Neural cell (in vitro differentiated cells): Measurements from ENCODE around the gene SUPT3H. TPM values are rescaled to one million over a fixed set of nuclear protein-coding genes. Genes with fewer than 3 reads are reported as not detected.

Experiments used
- H2AFZ ChIP-seq: fragments of 200-600, 300-800 bp; sonication (generic), shearing (Covaris generic); 2 replicates; pipeline ENCODE4 v1.6.0; 2014; ENCODE audit warnings: low read depth, mild to moderate bottlenecking, antibody characterized with exemption, low read length, moderate library complexity
- H3F3A ChIP-seq: fragments of 200-600 bp; shearing (Covaris generic); 2 replicates; pipeline ENCODE4 v1.6.1; 2016; ENCODE audit warnings: mild to moderate bottlenecking, moderate library complexity, mixed read lengths, antibody characterized with exemption, low read length; ENCODE audit not compliant: insufficient read depth, poor library complexity, severe bottlenecking
- H3K27ac ChIP-seq: fragments of 200-600, 300-800 bp; sonication (generic), shearing (Covaris generic); 2 replicates; pipeline ENCODE4 v1.5.1; 2014; ENCODE audit warnings: mild to moderate bottlenecking, low read length, moderate library complexity
- H3K27me3 ChIP-seq: fragments of 300-800, 200-600 bp; sonication (generic), shearing (Covaris generic); 2 replicates; pipeline ENCODE4 v1.6.0; 2014; ENCODE audit warnings: mild to moderate bottlenecking, low read depth, low read length, moderate library complexity; ENCODE audit not compliant: insufficient read depth
- H3K36me3 ChIP-seq: fragments of 300-800, 200-600 bp; sonication (generic), shearing (Covaris generic); 2 replicates; pipeline ENCODE4 v1.5.1; 2014; ENCODE audit warnings: mild to moderate bottlenecking, antibody characterized with exemption, low read length, moderate library complexity; ENCODE audit not compliant: insufficient read depth
- H3K4me2 ChIP-seq: fragments of 300-800, 200-600 bp; sonication (generic), shearing (Covaris generic); 2 replicates; pipeline ENCODE4 v1.6.0; 2014; ENCODE audit warnings: mild to moderate bottlenecking, low read length
- H3K4me3 ChIP-seq: fragments of 300-800, 200-600 bp; sonication (generic), shearing (Covaris generic); 2 replicates; pipeline ENCODE4 v1.5.1; 2014; ENCODE audit warnings: mild to moderate bottlenecking, low read length, moderate library complexity
- H3K79me2 ChIP-seq: fragments of 200-600 bp; shearing (Covaris generic); replicated peaks from 2 replicates; pipeline ENCODE4 v1.6.0; 2014; ENCODE audit warnings: mild to moderate bottlenecking, low read length, moderate library complexity; ENCODE audit not compliant: insufficient read depth
- H3K9ac ChIP-seq: fragments of 300-800, 200-600 bp; sonication (generic), shearing (Covaris generic); 2 replicates; pipeline ENCODE4 v1.6.1; 2016; ENCODE audit warnings: mild to moderate bottlenecking, low read length, mixed read lengths
- H3K9me2 ChIP-seq: fragments of 200-600 bp; shearing (Covaris generic); 2 replicates; pipeline ENCODE4 v1.6.1; 2016; ENCODE audit warnings: mild to moderate bottlenecking, low read length, mixed read lengths; ENCODE audit not compliant: insufficient read depth
- H3K9me3 ChIP-seq: fragments of 200-600, 300-800 bp; sonication (generic), shearing (Covaris generic); 2 replicates; pipeline ENCODE4 v1.6.1; 2016; ENCODE audit warnings: mild to moderate bottlenecking, mixed run types, low read length, moderate library complexity, mixed read lengths
- H4K20me1 ChIP-seq: fragments of 200-600 bp; shearing (Covaris generic); 2 replicates; pipeline ENCODE4 v1.6.1; 2016; ENCODE audit warnings: mild to moderate bottlenecking, mixed run types; ENCODE audit not compliant: insufficient read depth
- EP300 ChIP-seq: fragments of 450-650 bp; conservative IDR thresholded peaks from 2 replicates; pipeline ENCODE4 v1.6.1; 2014; ENCODE audit warnings: antibody characterized with exemption, mild to moderate bottlenecking, moderate library complexity; ENCODE audit not compliant: poor library complexity, severe bottlenecking
- EZH2 ChIP-seq: fragments of 200-600, 300-800 bp; shearing (Covaris generic), sonication (generic); IDR thresholded peaks from 2 replicates; pipeline ENCODE4 v1.6.1; 2014; ENCODE audit warnings: antibody characterized with exemption, low read length, borderline replicate concordance, mild to moderate bottlenecking; ENCODE audit not compliant: insufficient read depth, poor library complexity, severe bottlenecking
- MXI1 ChIP-seq: fragments of 450-650 bp; conservative IDR thresholded peaks from 2 replicates; pipeline ENCODE4 v1.6.1; 2014; ENCODE audit warnings: antibody characterized with exemption, mild to moderate bottlenecking; ENCODE audit not compliant: poor library complexity, severe bottlenecking
- POLR2AphosphoS5 ChIP-seq: IDR thresholded peaks from 2 replicates; pipeline ENCODE4 v1.6.1; 2012
- RAD21 ChIP-seq: fragments of 450-650 bp; conservative IDR thresholded peaks from 2 replicates; pipeline ENCODE4 v1.6.1; 2014; ENCODE audit warnings: antibody characterized with exemption, mild to moderate bottlenecking, moderate library complexity
- SMC3 ChIP-seq: fragments of 450-650 bp; conservative IDR thresholded peaks from 2 replicates; pipeline ENCODE4 v1.6.1; 2014; ENCODE audit warnings: antibody characterized with exemption, mild to moderate bottlenecking, moderate library complexity; ENCODE audit not compliant: poor library complexity
- TAF1 ChIP-seq: IDR thresholded peaks from 2 replicates; pipeline ENCODE4 v1.6.1; 2012; ENCODE audit warnings: low read depth
- polyA plus RNA-seq: library from polyadenylated mRNA; depleted of rRNA; stranded (reverse); fragments of >200 nt; gene quantifications from 2 replicates; pipeline ENCODE4 v1.2.3, GENCODE V29; 2014
- TF ChIP-seq, protein P1 (sequence below): IDR thresholded peaks from 2 replicates; pipeline ENCODE4 v1.6.1; 2012; ENCODE audit warnings: borderline replicate concordance
- TF ChIP-seq, protein P2 (sequence below): fragments of 450-650 bp; IDR thresholded peaks from 2 replicates; pipeline ENCODE4 v1.5.1; 2014; ENCODE audit warnings: antibody characterized with exemption, mild to moderate bottlenecking, moderate library complexity; ENCODE audit not compliant: poor library complexity, severe bottlenecking

The SUPT3H gene
- polyA plus RNA-seq, 1 donor from 2014 or later = 6.8 TPM

DNA sequence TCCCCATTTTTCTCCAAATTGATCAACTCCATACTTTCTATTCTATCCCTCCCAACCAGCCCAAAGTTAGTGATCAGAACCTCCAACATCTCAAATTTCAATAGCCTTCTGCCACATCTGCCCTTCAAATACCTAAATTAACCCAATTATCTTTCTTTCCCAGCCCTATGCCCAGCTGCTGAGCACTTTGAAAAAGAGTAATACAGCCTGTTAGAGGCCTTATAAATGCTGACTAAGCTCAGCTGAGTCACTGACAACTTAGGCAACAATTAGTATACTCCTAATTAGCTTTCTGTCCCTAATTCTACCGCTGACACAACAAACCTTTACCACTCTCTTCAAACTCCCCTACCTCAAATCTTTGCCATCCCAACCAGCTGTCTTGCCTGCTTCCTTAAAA lies 26.1 kb downstream of the SUPT3H start:
- no peak overlapping the region for H3K27ac ChIP-seq
- H3K4me3 ChIP-seq = no peak overlapping the region
- no peak overlapping the region for H3K9ac ChIP-seq
- no peaks in the 10 kb centered on the region for H3K36me3 ChIP-seq
- no peak overlapping the region for H2AFZ ChIP-seq
- no peaks in the 10 kb centered on the region for H3F3A ChIP-seq
- no peaks in the 10 kb centered on the region for H3K27me3 ChIP-seq
- no peaks in the 10 kb centered on the region for H3K9me3 ChIP-seq
- no peaks in the 10 kb centered on the region for H3K9me2 ChIP-seq
- no peaks in the 10 kb centered on the region for H4K20me1 ChIP-seq
- TF ChIP-seq RAD21 (no peak), POLR2AphosphoS5 (no peak), EP300 (no peak)
- TF ChIP-seq, protein P1, sequence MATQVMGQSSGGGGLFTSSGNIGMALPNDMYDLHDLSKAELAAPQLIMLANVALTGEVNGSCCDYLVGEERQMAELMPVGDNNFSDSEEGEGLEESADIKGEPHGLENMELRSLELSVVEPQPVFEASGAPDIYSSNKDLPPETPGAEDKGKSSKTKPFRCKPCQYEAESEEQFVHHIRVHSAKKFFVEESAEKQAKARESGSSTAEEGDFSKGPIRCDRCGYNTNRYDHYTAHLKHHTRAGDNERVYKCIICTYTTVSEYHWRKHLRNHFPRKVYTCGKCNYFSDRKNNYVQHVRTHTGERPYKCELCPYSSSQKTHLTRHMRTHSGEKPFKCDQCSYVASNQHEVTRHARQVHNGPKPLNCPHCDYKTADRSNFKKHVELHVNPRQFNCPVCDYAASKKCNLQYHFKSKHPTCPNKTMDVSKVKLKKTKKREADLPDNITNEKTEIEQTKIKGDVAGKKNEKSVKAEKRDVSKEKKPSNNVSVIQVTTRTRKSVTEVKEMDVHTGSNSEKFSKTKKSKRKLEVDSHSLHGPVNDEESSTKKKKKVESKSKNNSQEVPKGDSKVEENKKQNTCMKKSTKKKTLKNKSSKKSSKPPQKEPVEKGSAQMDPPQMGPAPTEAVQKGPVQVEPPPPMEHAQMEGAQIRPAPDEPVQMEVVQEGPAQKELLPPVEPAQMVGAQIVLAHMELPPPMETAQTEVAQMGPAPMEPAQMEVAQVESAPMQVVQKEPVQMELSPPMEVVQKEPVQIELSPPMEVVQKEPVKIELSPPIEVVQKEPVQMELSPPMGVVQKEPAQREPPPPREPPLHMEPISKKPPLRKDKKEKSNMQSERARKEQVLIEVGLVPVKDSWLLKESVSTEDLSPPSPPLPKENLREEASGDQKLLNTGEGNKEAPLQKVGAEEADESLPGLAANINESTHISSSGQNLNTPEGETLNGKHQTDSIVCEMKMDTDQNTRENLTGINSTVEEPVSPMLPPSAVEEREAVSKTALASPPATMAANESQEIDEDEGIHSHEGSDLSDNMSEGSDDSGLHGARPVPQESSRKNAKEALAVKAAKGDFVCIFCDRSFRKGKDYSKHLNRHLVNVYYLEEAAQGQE = no peak
- H3K79me2 ChIP-seq = no peaks in the 10 kb centered on the region
- H3K4me2 ChIP-seq = no peak overlapping the region

DNA sequence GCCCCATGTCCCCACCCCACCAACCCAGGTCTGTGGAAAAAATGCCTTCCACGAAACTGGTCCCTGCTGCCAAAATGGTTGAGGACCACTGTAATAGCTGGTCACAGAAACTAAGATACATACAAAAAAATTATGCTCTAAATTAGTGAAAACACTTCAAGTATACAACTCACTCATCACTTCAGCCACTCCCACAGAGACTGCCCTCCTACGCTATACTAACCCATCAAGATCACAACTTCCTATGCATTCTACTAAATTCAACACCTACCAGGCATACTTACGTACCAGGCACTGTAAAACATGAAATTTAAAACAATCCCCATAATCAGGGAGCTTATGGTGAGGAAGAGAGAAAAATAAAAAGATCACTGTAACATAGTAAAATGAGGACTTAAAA lies 26.7 kb downstream of the SUPT3H start:
- no peak for TF ChIP-seq MXI1
- no peak for TF ChIP-seq EZH2
- TF ChIP-seq SMC3 = no peak
- TF ChIP-seq POLR2AphosphoS5 = no peak
- no peak overlapping the region for H2AFZ ChIP-seq
- H3K4me2 ChIP-seq = no peak overlapping the region
- H4K20me1 ChIP-seq = no peaks in the 10 kb centered on the region
- no peaks in the 10 kb centered on the region for H3K9me3 ChIP-seq
- H3K9ac ChIP-seq = no peak overlapping the region
- no peak overlapping the region for H3K4me3 ChIP-seq
- H3K36me3 ChIP-seq = no peaks in the 10 kb centered on the region
- H3K27ac ChIP-seq = no peak overlapping the region
- H3K27me3 ChIP-seq = no peaks in the 10 kb centered on the region
- H3F3A ChIP-seq = no peaks in the 10 kb centered on the region
- H3K79me2 ChIP-seq = no peaks in the 10 kb centered on the region
- no peaks in the 10 kb centered on the region for H3K9me2 ChIP-seq

DNA sequence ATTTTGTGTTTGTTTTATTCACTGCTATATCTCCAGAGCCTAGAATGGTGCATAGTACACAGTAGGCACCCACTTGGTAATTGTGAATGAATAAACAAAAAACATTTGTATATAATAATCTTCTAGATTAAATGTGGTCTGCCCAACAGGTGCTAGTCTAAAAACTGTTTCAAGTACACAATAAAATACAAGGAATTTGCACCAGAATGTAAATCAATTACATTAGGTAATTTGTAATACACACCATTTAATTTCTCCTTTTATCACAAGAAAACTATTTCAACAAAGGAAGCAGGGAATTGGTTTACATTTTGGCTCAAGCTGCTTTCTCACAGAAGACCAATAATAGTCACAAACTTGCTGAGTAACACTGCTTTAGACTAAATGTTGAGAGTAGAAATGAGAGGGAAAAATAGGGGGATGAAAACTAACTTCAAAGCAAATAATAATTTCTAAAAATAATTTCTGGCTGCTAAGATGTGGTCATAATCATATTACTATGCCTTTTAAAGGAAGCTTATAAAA lies 27.5 kb downstream of the SUPT3H start:
- Histone ChIP-seq H3K4me2 (no peak overlapping the region), H3K9me3 (no peaks in the 10 kb centered on the region), H3F3A (no peaks in the 10 kb centered on the region), H3K27me3 (no peaks in the 10 kb centered on the region), H3K36me3 (no peaks in the 10 kb centered on the region), H3K4me3 (no peak overlapping the region), H2AFZ (no peak overlapping the region), H3K79me2 (no peaks in the 10 kb centered on the region), H3K9me2 (no peaks in the 10 kb centered on the region), H4K20me1 (no peaks in the 10 kb centered on the region), H3K9ac (no peak overlapping the region), H3K27ac (no peak overlapping the region)
- TF ChIP-seq RAD21 (no peak), POLR2AphosphoS5 (no peak), TAF1 (no peak), EZH2 (no peak), SMC3 (no peak), EP300 (no peak), MXI1 (no peak)
- TF ChIP-seq, protein P1 = no peak
- TF ChIP-seq, protein P2, sequence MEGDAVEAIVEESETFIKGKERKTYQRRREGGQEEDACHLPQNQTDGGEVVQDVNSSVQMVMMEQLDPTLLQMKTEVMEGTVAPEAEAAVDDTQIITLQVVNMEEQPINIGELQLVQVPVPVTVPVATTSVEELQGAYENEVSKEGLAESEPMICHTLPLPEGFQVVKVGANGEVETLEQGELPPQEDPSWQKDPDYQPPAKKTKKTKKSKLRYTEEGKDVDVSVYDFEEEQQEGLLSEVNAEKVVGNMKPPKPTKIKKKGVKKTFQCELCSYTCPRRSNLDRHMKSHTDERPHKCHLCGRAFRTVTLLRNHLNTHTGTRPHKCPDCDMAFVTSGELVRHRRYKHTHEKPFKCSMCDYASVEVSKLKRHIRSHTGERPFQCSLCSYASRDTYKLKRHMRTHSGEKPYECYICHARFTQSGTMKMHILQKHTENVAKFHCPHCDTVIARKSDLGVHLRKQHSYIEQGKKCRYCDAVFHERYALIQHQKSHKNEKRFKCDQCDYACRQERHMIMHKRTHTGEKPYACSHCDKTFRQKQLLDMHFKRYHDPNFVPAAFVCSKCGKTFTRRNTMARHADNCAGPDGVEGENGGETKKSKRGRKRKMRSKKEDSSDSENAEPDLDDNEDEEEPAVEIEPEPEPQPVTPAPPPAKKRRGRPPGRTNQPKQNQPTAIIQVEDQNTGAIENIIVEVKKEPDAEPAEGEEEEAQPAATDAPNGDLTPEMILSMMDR = no peak
